Testis (tissue), 2 donors: ENCODE measurements around the gene DCP1B.

Experiments used
- POLR2A ChIP-seq: fragments of 450-650 bp; IDR thresholded peaks from one replicate; pipeline ENCODE4 v1.6.1; 2017; ENCODE audit warnings: antibody characterized with exemption, mild to moderate bottlenecking, moderate library complexity
- TF ChIP-seq, protein P1 (sequence below), 3 experiments: fragments of 450-650 bp in 2 of 3; fragments of 200-600 bp in 1 of 3; sonication (generic) in 1 of 3; IDR thresholded peaks; one replicate each; pipeline ENCODE4 v1.5.1; 2016 to 2019; ENCODE audit warnings: antibody characterized with exemption in 3 of 3, mild to moderate bottlenecking in 2 of 3, moderate library complexity in 1 of 3

DNA sequence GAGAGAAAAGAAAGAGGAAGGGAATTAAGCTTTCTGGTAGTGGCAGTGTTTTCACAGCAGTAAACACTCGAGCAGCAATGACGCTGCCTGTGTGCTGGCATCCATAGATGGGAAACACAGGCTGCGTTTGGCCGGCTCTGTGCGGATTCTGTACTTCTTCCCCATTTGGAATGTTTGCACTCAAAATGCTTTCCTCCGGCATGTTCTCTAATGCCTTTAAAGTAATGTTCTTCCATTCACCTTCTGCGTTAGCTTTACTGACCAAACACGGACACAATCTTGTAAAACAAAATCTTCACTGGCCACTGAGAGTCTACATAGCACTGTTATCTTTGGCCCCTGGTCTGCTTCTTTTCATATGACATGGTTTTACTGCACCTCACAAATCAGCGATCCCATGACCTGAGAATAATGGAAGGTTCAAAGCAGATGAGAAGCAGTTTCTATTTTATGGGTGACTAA lies 31.4 kb downstream of the DCP1B start:
- no peak for TF ChIP-seq POLR2A
- TF ChIP-seq, protein P1, sequence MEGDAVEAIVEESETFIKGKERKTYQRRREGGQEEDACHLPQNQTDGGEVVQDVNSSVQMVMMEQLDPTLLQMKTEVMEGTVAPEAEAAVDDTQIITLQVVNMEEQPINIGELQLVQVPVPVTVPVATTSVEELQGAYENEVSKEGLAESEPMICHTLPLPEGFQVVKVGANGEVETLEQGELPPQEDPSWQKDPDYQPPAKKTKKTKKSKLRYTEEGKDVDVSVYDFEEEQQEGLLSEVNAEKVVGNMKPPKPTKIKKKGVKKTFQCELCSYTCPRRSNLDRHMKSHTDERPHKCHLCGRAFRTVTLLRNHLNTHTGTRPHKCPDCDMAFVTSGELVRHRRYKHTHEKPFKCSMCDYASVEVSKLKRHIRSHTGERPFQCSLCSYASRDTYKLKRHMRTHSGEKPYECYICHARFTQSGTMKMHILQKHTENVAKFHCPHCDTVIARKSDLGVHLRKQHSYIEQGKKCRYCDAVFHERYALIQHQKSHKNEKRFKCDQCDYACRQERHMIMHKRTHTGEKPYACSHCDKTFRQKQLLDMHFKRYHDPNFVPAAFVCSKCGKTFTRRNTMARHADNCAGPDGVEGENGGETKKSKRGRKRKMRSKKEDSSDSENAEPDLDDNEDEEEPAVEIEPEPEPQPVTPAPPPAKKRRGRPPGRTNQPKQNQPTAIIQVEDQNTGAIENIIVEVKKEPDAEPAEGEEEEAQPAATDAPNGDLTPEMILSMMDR (IDR thresholded peaks at IDR 0.05): no peak
